ENCODE results near the gene SLC28A1. TPM values are rescaled to one million over a fixed set of nuclear protein-coding genes. Genes with fewer than 3 reads are reported as not detected.

Gene SLC28A1
- total RNA-seq, 1 experiment from 2014 or later, result 1.1 TPM

DNA sequence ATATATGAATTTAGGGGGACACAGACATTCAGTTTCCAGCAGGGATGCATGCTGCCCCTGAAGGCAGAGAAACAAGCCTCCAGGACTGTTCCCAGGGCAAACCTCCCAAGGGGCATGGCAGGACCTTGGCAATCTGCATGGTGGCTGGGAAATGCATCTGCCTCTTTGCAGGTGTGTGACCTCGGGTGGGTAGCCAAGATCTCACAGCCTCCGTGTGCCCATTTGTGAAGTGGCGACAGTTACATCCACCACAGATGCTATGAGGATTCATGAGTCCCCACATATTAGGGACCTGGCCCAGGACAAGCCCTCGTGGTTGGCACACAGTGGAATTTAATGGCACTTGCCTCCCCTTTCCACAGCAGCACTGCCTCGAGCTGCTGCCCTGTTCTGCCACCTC is 29.9 kb downstream of the SLC28A1 start:
- CTCF ChIA-PET, result no interaction called here
- H3K27ac ChIP-seq (ENCODE audit: low read length), result peak overlapping the region; percentile 63

DNA sequence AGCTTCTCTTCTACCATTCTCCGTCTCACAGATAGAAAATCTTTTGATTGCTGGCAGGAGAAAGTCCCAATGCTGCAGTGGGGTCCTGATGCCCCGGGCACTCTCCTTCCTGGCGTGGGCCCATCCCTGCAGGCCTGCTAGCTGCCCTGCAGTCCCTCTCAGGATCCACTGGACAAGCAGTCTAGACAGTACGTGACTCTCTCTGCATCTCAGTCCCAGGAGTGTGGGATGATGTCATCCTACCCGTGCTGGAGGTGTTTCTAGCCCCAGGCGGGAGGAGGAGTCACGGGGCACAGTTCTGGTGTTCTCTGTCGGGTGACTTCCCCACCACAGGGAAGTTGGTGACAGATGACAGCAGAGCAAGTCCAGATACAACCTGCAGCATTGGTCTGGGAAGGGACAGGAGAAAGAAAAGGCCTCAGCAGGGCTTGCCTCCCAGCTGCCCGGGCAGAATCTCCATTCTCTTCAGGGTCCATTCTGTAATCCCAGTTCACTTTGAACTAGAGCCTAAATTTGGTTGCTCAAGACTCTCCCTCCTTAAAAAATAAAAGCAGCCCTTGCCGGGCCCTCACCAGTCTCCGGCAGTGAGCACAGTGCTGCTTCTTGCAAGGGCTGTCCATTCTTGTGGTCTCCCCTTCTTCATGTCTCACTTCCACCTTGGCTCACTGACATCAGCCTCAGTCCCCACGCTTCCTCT is 30.6 kb downstream of the SLC28A1 start:
- BruUV-seq (replicated peaks), result no TSS peak
- TF ChIP-seq EZH2phosphoT487 (IDR thresholded peaks at IDR 0.05; ENCODE audit: borderline replicate concordance, low read length), result no peak
- Histone ChIP-seq H3K9ac (ENCODE audit: low read length) (no peak overlapping the region), H3K9me2 (replicated peaks; ENCODE audit: low read length) (no peaks in the 10 kb centered on the region), H3K36me3 (ENCODE audit: low read depth, low read length) (no peaks in the 10 kb centered on the region), H2AFZ (ENCODE audit: low read length) (peak overlapping the region; percentile 47; the same call in 1 of the 2 replicates), H4K20me1 (ENCODE audit: low read length) (no peaks in the 10 kb centered on the region), H3K4me2 (ENCODE audit: low read length) (peak overlapping the region; percentile 48), H3K27me3 (ENCODE audit: low read length) (no peaks in the 10 kb centered on the region), H3K27ac (ENCODE audit: low read length) (peak overlapping the region; percentile 63), H3K4me1 (ENCODE audit: insufficient read depth, low read length) (peaks cover 51% of the 10 kb centered on the region), H3F3A (ENCODE audit: low read length, unreplicated experiment) (peaks cover 14% of the 10 kb centered on the region), H3K9me3 (ENCODE audit: low read length) (no peaks in the 10 kb centered on the region), H3K4me3 (ENCODE audit: low read length) (no peak overlapping the region), H3K79me2 (ENCODE audit: low read length) (no peaks in the 10 kb centered on the region; the same call in 1 of the 2 replicates)
- intact Hi-C loops (cut with micrococcal nuclease), result no loop called here
- peak; percentile 65 for ATAC-seq
- CTCF ChIA-PET, result no interaction called here
- DNase-seq, result peak; percentile 91
- POLR2A ChIA-PET (ENCODE audit: unreplicated experiment), result no interaction called here

More for the DNA sequence above, 29.9 kb downstream of the SLC28A1 start:
- Histone ChIP-seq H3K4me3 (ENCODE audit: low read length) (no peak overlapping the region), H3K9ac (ENCODE audit: low read length) (no peak overlapping the region), H2AFZ (ENCODE audit: low read length) (no peak overlapping the region), H4K20me1 (ENCODE audit: low read length) (no peaks in the 10 kb centered on the region), H3K9me2 (replicated peaks; ENCODE audit: low read length) (no peaks in the 10 kb centered on the region), H3K27me3 (ENCODE audit: low read length) (no peaks in the 10 kb centered on the region), H3K4me2 (ENCODE audit: low read length) (peak overlapping the region; percentile 48), H3K79me2 (ENCODE audit: low read length) (no peaks in the 10 kb centered on the region; the same call in 1 of the 2 replicates), H3K36me3 (ENCODE audit: low read depth, low read length) (no peaks in the 10 kb centered on the region), H3F3A (ENCODE audit: low read length, unreplicated experiment) (peaks cover 14% of the 10 kb centered on the region), H3K9me3 (ENCODE audit: low read length) (no peaks in the 10 kb centered on the region), H3K4me1 (ENCODE audit: insufficient read depth, low read length) (peaks cover 58% of the 10 kb centered on the region)
- ATAC-seq (no peak), DNase-seq (no peak)
- POLR2A ChIA-PET (ENCODE audit: unreplicated experiment), result no interaction called here
- BruUV-seq (replicated peaks), result no TSS peak
- TF ChIP-seq, protein P1, sequence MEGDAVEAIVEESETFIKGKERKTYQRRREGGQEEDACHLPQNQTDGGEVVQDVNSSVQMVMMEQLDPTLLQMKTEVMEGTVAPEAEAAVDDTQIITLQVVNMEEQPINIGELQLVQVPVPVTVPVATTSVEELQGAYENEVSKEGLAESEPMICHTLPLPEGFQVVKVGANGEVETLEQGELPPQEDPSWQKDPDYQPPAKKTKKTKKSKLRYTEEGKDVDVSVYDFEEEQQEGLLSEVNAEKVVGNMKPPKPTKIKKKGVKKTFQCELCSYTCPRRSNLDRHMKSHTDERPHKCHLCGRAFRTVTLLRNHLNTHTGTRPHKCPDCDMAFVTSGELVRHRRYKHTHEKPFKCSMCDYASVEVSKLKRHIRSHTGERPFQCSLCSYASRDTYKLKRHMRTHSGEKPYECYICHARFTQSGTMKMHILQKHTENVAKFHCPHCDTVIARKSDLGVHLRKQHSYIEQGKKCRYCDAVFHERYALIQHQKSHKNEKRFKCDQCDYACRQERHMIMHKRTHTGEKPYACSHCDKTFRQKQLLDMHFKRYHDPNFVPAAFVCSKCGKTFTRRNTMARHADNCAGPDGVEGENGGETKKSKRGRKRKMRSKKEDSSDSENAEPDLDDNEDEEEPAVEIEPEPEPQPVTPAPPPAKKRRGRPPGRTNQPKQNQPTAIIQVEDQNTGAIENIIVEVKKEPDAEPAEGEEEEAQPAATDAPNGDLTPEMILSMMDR (conservative IDR thresholded peaks at IDR 0.05; ENCODE audit: low read depth, low read length), result no peak
- no peak for TF ChIP-seq EZH2 (IDR thresholded peaks at IDR 0.05; ENCODE audit: low read length, unreplicated experiment)
- no peak for TF ChIP-seq EZH2phosphoT487 (IDR thresholded peaks at IDR 0.05; ENCODE audit: borderline replicate concordance, low read length)
- intact Hi-C loops (cut with micrococcal nuclease), result no loop called here

DNA sequence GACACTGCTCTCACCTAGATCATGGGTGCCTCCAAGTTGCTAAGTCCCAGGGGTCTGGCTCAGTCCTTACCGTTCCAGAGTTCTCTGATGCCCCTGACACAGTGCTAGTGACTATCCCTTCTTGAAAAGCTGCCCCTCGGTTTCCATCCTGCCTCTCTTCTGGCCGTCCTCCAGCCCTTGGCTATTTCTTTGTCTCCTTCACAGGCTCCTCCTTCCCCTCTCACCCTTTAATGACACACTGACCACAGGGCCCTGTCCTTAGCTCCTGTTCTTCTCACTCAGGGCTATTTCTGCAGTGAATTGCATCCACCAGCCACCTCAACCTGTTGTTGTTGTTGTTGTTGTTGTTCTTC is 31.1 kb downstream of the SLC28A1 start:
- H3K4me3 ChIP-seq (ENCODE audit: low read length), result no peak overlapping the region
- no peaks in the 10 kb centered on the region for H4K20me1 ChIP-seq (ENCODE audit: low read length)
- H3K9ac ChIP-seq (ENCODE audit: low read length), result no peak overlapping the region
- CTCF ChIA-PET, result no interaction called here
- POLR2A ChIA-PET (ENCODE audit: unreplicated experiment), result no interaction called here
- TF ChIP-seq, protein P1 (conservative IDR thresholded peaks at IDR 0.05; ENCODE audit: low read depth, low read length), result no peak
- TF ChIP-seq EZH2 (IDR thresholded peaks at IDR 0.05; ENCODE audit: low read length, unreplicated experiment) (no peak), EZH2phosphoT487 (IDR thresholded peaks at IDR 0.05; ENCODE audit: borderline replicate concordance, low read length) (no peak)
- H3K9me3 ChIP-seq (ENCODE audit: low read length), result no peaks in the 10 kb centered on the region
- H3F3A ChIP-seq (ENCODE audit: low read length, unreplicated experiment), result peaks cover 14% of the 10 kb centered on the region
- DNase-seq (no peak), ATAC-seq (no peak)
- H3K4me2 ChIP-seq (ENCODE audit: low read length), result peak overlapping the region; percentile 48
- H3K27ac ChIP-seq (ENCODE audit: low read length), result peak overlapping the region; percentile 63
- no peaks in the 10 kb centered on the region for H3K9me2 ChIP-seq (replicated peaks; ENCODE audit: low read length)
- H3K27me3 ChIP-seq (ENCODE audit: low read length), result no peaks in the 10 kb centered on the region
- no peaks in the 10 kb centered on the region; the same call in 1 of the 2 replicates for H3K79me2 ChIP-seq (ENCODE audit: low read length)
- intact Hi-C loops (cut with micrococcal nuclease), result no loop called here
- peaks cover 48% of the 10 kb centered on the region for H3K4me1 ChIP-seq (ENCODE audit: insufficient read depth, low read length)
- peak overlapping the region; percentile 47; the same call in 1 of the 2 replicates for H2AFZ ChIP-seq (ENCODE audit: low read length)
- H3K36me3 ChIP-seq (ENCODE audit: low read depth, low read length), result no peaks in the 10 kb centered on the region
- BruUV-seq (replicated peaks), result no TSS peak
